ENCODE results near the gene SPIRE1. TPM values are rescaled to one million over a fixed set of nuclear protein-coding genes. Genes with fewer than 3 reads are reported as not detected.

The SPIRE1 gene
- total RNA-seq, 2 experiments from 2014 or later: 0.99 to 1.4 TPM

DNA sequence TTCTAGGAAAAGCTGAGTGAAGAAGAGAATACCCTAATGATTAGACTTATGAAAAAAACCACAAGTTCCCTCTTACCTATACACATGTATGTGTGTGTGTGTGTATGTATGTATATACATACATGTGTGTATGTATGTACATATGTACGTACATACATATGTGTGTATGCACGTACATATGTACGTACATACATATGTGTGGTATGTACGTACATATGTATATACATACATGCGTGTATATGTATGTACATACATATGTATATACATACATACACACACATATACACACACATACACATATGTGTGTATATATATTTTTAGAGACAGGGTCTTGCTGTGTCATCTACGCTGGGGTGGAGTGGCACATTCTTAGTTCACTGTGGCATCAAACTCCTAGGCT is 196.6 kb downstream of the SPIRE1 start:
- POLR2A ChIA-PET: no interaction called here
- no peak overlapping the region for H3K27ac ChIP-seq (ENCODE audit: low read depth in 1 of 2, low read length in 2 of 2)
- no peaks in the 10 kb centered on the region for H3K36me3 Mint-ChIP-seq (ENCODE audit: low read depth)
- no peaks in the 10 kb centered on the region for H3K36me3 ChIP-seq (ENCODE audit: insufficient read depth, low read length)
- intact Hi-C loops (cut with DNase I, micrococcal nuclease): no loop called here
- ATAC-seq (ENCODE audit: poor library complexity) (no peak), DNase-seq (no peak)
- no peaks in the 10 kb centered on the region for H3K9me3 ChIP-seq (ENCODE audit: control insufficient read depth in 1 of 2, insufficient read depth in 1 of 2, low read length in 2 of 2)
- CTCF ChIA-PET: no interaction called here
- H3K4me1 Mint-ChIP-seq (ENCODE audit: low read depth): no peaks in the 10 kb centered on the region
- TF ChIP-seq, protein P1, sequence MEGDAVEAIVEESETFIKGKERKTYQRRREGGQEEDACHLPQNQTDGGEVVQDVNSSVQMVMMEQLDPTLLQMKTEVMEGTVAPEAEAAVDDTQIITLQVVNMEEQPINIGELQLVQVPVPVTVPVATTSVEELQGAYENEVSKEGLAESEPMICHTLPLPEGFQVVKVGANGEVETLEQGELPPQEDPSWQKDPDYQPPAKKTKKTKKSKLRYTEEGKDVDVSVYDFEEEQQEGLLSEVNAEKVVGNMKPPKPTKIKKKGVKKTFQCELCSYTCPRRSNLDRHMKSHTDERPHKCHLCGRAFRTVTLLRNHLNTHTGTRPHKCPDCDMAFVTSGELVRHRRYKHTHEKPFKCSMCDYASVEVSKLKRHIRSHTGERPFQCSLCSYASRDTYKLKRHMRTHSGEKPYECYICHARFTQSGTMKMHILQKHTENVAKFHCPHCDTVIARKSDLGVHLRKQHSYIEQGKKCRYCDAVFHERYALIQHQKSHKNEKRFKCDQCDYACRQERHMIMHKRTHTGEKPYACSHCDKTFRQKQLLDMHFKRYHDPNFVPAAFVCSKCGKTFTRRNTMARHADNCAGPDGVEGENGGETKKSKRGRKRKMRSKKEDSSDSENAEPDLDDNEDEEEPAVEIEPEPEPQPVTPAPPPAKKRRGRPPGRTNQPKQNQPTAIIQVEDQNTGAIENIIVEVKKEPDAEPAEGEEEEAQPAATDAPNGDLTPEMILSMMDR (IDR thresholded peaks at IDR 0.05): no peak
- no peak overlapping the region for H3K4me3 ChIP-seq (ENCODE audit: low read length)
- no peak overlapping the region for H3K27ac Mint-ChIP-seq
- no peaks in the 10 kb centered on the region for H3K4me1 ChIP-seq (ENCODE audit: insufficient read depth, low read length)
- no peaks in the 10 kb centered on the region for H3K27me3 ChIP-seq (ENCODE audit: control insufficient read depth in 1 of 2, insufficient read depth in 2 of 2, low read length in 2 of 2)
- no peaks in the 10 kb centered on the region for H3K9me3 Mint-ChIP-seq
- no peaks in the 10 kb centered on the region for H3K27me3 Mint-ChIP-seq
- no peak overlapping the region for H3K4me3 Mint-ChIP-seq

DNA sequence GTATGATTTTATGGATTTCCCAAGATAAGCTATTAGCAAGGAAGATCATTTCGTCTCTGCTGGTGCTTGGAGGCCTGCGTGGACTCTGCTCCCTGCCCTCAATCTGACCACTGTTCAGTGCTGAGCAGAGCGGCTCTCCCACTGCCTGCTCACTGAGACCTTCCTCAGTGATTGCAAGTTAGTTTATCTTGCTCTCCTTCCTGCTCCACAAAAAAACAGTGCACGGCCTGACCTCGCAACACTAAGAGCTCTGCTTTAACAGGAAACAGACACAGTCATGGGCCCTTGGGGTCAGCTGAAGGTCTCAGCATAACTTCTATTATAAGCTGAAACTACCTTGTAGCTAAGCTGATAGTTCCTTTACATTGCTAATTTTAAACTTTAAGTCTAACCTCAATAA is 197.0 kb downstream of the SPIRE1 start:
- DNase-seq (no peak), ATAC-seq (ENCODE audit: poor library complexity) (no peak)
- H3K4me3 Mint-ChIP-seq: no peak overlapping the region
- H3K9me3 Mint-ChIP-seq: no peaks in the 10 kb centered on the region
- ChIA-PET POLR2A (no interaction called here), CTCF (no interaction called here)
- Histone ChIP-seq H3K36me3 (ENCODE audit: insufficient read depth, low read length) (no peaks in the 10 kb centered on the region), H3K9me3 (ENCODE audit: control insufficient read depth in 1 of 2, insufficient read depth in 1 of 2, low read length in 2 of 2) (no peaks in the 10 kb centered on the region), H3K27ac (ENCODE audit: low read depth in 1 of 2, low read length in 2 of 2) (no peak overlapping the region), H3K27me3 (ENCODE audit: control insufficient read depth in 1 of 2, insufficient read depth in 2 of 2, low read length in 2 of 2) (no peaks in the 10 kb centered on the region), H3K4me3 (ENCODE audit: low read length) (no peak overlapping the region), H3K4me1 (ENCODE audit: insufficient read depth, low read length) (no peaks in the 10 kb centered on the region)
- TF ChIP-seq, protein P1 (IDR thresholded peaks at IDR 0.05): no peak
- no peaks in the 10 kb centered on the region for H3K36me3 Mint-ChIP-seq (ENCODE audit: low read depth)
- no peak overlapping the region for H3K27ac Mint-ChIP-seq
- no peaks in the 10 kb centered on the region for H3K27me3 Mint-ChIP-seq
- H3K4me1 Mint-ChIP-seq (ENCODE audit: low read depth): no peaks in the 10 kb centered on the region
- intact Hi-C loops (cut with DNase I, micrococcal nuclease): no loop called here

DNA sequence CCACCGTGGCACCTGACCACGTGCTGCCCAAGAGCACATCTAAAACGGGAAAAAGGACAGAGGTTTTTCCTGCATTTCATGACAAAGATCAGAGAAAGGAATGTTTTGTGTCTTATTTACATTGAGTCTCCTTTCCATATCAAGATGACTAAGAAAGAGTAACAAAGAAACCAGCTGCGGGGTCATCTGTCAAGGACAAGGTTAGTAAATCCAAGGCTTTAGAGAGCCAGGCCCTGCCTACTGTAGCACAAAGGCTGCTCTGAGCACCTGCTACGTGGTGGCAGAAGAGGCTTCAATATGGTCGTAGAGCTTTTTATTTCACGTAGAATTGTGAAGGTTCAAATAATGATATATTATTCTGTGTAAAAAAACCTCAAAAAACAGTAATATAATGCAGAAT is 199.1 kb downstream of the SPIRE1 start:
- Mint-ChIP-seq H3K36me3 (ENCODE audit: low read depth) (no peaks in the 10 kb centered on the region), H3K27ac (no peak overlapping the region), H3K4me1 (ENCODE audit: low read depth) (no peaks in the 10 kb centered on the region), H3K27me3 (no peaks in the 10 kb centered on the region), H3K4me3 (no peak overlapping the region), H3K9me3 (no peaks in the 10 kb centered on the region)
- Histone ChIP-seq H3K4me1 (ENCODE audit: insufficient read depth, low read length) (no peaks in the 10 kb centered on the region), H3K27ac (ENCODE audit: low read depth in 1 of 2, low read length in 2 of 2) (no peak overlapping the region), H3K4me3 (ENCODE audit: low read length) (no peak overlapping the region), H3K9me3 (ENCODE audit: control insufficient read depth in 1 of 2, insufficient read depth in 1 of 2, low read length in 2 of 2) (no peaks in the 10 kb centered on the region), H3K36me3 (ENCODE audit: insufficient read depth, low read length) (no peaks in the 10 kb centered on the region), H3K27me3 (ENCODE audit: control insufficient read depth in 1 of 2, insufficient read depth in 2 of 2, low read length in 2 of 2) (no peaks in the 10 kb centered on the region)
- no peak for DNase-seq
- TF ChIP-seq, protein P1 (IDR thresholded peaks at IDR 0.05): no peak
- ChIA-PET POLR2A (no interaction called here), CTCF (no interaction called here)
- ATAC-seq (ENCODE audit: poor library complexity): no peak
- intact Hi-C loops (cut with DNase I, micrococcal nuclease): loop anchor here in 1 of 2 experiments (1.0 kb wide), 1 partner anchor 8 kb away; no protein-coding TSS in a partner anchor

Measured in CD4-positive, alpha-beta T cell (primary cell).